ENCODE results near the gene GLP2R. TPM values are rescaled to one million over a fixed set of nuclear protein-coding genes. Genes with fewer than 3 reads are reported as not detected.
"Not testable (repeated sequence)": the region's sequence is repeated elsewhere in the genome, so short reads cannot be mapped to it uniquely, and the experiment has no call there.

GLP2R gene, protein sequence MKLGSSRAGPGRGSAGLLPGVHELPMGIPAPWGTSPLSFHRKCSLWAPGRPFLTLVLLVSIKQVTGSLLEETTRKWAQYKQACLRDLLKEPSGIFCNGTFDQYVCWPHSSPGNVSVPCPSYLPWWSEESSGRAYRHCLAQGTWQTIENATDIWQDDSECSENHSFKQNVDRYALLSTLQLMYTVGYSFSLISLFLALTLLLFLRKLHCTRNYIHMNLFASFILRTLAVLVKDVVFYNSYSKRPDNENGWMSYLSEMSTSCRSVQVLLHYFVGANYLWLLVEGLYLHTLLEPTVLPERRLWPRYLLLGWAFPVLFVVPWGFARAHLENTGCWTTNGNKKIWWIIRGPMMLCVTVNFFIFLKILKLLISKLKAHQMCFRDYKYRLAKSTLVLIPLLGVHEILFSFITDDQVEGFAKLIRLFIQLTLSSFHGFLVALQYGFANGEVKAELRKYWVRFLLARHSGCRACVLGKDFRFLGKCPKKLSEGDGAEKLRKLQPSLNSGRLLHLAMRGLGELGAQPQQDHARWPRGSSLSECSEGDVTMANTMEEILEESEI
- under 1 TPM in 4 of 12 donors, not detected in 8; 0.04 to 0.12 (median 0.05) TPM for polyA plus RNA-seq (ENCODE audit: insufficient read length in 12 of 12)
- long read RNA-seq, donor 1: 0 reads
- long read RNA-seq, donor 2: 0 reads
- long read RNA-seq, donor 3: 0 reads
- long read RNA-seq, donor 4: 0 reads
- long read RNA-seq, donor 5: 0 reads
- long read RNA-seq, donor 6: 0 reads
- long read RNA-seq, donor 7: 0 reads
- long read RNA-seq, donor 8: 0 reads
- long read RNA-seq, donor 9: 0 reads
- long read RNA-seq, donor 10: 0 reads
- long read RNA-seq, donor 11: 0 reads

DNA sequence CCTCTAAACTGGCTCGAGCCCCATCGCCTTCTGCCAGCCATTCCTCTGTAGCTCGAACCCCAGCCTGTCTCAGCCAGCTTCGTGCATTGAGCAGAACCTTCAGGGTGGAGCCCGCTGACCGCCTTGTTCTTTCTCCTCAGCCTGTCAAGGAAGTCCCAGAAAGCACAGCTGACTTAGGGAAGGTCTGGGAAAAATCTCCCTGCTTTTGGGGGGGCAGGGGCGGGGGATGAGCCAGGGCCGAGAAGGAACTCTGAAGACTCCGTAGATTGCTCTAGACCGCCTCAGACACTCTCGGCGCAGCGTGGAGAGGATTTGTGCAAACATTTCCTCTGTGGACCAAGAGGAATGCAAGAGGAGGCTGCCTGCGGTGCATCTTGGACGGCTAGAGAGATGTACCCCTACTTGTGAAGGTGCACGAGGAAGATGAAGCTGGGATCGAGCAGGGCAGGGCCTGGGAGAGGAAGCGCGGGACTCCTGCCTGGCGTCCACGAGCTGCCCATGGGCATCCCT lies at the start of gene GLP2R:
TSS of gene GLP2R (plus strand) at position 284 of the 510 bp plus-strand sequence. CDS start at position 424, 140 bp downstream.
- DNase-seq: no peak

DNA sequence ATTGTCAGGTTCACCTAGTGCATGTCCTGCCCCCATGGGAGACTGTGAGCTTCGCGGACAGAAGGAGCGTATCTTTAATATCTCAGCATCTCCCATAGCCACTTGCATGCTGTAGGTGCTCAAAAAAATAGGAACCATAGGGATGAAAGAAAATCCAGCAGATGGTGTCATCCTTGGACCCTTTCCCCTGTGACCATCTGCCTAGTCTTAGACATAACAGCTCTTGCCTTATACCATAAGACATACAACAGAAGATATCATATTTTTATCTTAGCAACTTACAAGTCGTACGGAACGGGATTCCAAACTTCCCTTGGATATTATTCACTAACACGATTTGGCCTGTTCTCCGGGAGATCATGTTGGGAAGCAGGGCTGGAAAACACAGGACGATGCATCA lies 48.8 kb upstream of the GLP2R start:
- DNase-seq: no peak

DNA sequence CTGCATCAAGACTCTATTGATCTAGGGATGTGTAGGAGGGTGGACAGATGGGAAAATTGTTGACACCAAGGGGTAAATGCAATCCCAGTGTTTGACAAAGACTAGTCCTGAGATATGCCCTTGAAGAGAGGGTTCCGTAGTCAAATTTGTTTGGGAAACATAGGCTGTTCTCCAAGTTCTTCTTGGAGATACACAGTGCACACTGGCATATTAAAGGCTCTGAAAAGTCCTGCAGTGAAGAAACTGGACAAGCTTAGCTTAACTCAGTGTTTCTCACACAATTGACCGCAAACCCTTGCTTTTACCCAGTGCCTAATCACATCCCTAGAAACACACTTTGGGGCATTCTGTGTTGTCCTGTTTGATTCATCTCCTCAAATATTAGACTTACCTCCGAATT lies 45.2 kb upstream of the GLP2R start:
- DNase-seq: no peak

DNA sequence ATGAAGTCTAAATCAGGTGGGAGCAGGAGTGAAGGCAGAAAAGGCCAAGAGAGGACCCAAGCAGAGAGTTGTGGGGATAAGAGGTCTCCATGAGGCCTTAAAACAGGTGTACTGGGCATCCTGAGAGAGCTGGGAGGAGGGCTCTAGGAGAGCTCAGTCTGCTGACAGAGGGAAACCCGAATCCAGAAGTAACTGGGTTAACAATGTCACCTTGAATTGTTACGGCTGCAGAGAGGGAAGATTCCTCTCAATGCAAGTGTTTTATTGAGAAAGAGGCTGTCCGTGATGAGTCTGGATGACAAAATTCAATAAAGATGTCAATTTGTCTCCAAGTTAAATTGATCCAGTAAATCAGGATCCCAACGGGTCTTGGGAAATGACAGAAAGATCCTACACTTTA lies 42.7 kb upstream of the GLP2R start:
- no peak for DNase-seq

DNA sequence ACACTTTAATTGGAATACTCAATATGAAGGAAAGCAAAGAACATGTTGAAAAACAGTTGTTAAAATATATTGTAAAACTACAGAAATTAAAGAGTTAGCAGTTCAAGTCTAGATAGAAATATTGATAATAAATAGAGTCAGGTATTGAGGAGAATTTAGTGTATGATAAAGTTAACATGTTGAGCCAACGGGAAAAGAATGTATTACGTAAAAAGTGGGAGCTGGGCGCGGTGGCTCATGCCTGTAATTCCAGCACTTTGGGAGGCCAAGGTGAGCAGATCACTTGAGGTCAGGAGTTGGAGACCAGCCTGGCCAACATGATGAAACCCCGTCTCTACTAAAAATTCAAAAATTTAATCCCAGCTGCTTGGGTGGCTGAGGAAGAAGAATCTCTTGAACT lies 42.3 kb upstream of the GLP2R start:
- not testable (repeated sequence) for DNase-seq

DNA sequence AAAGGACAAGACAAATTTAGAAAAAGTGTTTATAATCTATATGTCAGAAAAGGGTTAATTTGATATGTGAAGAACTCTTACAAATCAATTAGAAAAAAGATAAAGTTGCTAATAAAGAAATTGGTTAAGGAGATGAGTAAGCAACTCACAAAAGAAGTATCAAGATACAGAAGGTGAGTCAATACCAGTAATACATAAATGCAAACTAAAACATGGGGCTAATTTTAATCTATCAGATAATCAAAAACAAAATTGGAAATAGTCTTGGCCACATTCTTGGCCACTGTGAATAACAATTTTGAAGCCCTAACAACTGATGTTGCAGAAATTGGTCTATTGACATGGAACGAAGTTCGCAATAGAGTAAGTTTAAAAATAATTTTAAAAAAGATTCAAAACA lies 41.2 kb upstream of the GLP2R start:
- no peak for DNase-seq

DNA sequence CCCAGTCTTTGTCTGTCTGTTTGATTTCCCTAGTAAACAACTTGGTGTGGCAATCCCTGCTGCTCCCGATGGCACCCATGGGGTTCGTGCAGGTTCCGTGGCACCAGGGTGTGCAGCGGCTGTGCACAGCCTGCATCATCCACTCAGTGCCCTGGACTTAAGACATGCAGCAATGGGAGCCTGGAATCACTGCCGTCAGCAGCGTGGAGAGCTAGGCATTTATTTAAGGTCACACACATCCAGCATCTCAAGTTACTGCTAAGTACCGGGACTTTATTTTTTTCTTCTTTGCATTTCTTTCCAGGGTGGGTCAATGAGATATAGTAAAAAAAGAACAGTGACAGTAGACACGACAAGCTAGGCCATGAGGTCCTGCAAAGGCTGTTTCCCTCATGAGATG lies 37.1 kb upstream of the GLP2R start:
- DNase-seq: no peak

DNA sequence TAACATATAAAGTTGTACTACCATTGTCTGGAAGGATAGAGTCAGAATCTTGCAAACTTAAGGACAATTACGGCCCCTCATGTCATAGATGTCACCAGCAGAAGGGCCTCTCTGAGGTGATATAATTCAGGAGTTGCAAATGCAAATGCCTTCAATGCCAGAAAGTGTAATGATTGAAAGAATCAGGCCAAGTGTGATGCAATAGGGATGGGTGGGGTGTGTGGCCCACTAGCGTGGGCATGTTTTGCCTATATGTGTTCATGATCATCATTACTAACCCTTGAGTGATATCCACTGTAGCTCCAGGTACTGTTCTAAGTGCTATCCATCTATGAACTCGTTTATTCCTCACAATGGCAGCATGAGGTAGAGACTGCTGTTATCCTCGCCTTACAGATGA lies 35.4 kb upstream of the GLP2R start:
- DNase-seq: no peak

DNA sequence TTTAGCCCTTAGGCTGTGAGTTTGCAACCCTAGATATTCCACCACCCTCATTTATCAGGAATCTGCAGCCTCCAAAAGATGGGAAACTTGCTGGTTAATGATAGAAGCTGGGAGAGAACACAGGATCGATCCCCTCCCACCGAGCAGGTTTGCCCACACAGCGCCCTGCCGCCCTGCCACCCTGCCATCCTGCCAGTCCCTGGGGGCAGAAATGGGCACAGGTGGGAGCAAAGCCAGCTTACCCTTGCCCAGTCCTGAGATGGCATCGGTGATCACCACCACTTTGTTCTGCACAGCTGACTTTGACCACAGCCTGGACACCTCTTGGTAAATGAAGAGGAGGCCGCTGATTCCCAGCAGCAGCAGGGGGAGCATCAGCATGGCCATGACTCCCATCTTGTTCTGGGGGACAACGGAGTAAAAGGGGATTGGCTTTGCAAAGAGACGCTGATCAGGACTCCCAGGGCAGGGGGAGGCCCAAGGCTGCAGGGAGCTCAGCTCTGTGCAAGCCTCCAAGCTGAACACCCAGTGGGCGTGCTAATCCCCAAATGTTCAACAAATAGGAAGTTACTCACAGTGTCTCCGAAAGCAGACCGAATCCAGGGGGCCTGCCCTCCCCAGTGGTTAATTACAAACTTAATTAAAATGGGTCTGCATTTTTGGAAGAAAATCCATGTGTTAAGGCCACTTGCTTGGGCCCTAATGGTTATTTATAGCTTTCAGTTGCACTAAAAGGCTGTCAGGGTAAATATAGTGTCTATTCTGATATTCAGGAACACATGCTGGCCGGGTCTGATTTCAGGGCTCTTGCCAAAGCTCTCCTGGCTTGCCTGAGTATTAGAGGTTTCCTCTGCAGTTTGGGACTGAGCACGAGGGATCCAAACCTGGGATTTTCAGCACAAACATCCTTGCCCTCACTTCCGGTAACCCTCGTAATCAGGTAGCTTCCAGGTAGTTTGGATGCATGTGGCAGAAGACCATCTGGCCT lies 34.5 kb upstream of the GLP2R start, which contains the start of gene DHRS7C:
TSS of gene DHRS7C (minus strand) at position 704 of the 988 bp plus-strand sequence. CDS start at position 396, 308 bp downstream.
- DNase-seq: peak; percentile 52

DNA sequence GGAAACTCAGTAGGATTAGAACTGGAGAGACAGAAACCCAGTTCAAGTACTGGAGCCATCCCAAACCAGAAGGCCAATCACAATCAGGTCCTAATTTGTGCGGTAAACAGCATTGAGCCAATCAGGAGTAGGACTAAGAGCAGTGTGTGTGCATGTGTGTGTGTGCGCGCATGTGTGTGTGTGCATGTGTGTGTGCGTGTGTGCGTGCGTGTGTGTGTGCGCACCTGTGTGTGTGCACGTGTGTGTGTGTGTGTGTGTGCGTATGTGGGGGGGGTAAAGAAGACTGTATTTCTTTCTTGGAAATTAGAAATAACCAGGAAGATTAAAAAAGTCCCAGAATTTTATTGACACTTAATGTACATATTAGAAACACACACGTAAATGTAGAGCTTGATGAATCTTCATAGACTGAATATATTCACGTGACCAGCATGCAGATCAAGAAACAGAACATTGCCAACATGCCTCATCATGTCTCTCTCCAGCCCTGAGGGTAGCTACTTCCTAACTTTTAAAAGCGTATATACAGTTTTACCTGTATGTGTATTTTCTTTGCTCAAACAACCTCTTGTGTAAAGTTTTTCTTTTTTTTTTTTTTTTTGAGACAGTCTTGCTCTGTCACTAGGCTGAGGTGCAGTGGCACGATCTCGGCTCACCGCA lies 33.4 kb upstream of the GLP2R start:
- no peak for DNase-seq

DNA sequence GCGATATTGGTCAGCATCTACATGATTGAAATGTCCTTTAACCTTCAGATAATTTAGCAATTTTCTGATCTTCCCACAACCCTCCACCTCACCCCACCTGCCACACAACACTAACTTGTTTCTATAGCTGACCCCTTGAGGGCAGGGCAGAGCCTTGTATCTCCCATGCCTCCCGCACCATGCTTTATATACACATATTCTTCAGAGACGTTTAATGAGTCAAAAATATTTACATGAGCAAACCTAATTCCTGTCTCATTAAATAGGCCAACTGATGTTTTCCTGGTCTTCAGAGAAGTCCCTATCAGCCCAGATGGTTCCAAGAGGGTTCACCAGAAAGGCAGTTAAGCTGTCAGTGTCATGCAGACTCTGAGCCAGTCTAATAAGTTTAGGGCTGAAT lies 27.7 kb upstream of the GLP2R start:
- DNase-seq: no peak

DNA sequence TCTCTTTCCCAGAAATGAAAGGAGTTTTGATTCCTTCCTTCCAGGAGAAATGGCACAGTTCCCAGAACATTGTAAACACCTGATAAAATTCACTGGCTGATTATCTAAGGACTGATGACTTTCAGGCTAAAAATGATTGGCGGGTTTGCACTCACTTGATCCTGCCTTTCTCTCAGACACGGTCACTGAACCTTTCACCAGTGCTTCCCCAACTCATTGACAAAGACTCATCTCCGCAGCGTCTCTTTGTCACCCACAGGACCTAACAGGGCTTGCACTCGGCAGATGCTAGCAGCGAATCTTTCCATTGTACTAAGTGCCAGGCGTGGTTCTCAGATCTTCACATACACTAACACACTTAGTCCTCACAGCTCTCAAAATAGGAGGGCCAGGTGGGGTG lies 27.0 kb upstream of the GLP2R start:
- DNase-seq: no peak

DNA sequence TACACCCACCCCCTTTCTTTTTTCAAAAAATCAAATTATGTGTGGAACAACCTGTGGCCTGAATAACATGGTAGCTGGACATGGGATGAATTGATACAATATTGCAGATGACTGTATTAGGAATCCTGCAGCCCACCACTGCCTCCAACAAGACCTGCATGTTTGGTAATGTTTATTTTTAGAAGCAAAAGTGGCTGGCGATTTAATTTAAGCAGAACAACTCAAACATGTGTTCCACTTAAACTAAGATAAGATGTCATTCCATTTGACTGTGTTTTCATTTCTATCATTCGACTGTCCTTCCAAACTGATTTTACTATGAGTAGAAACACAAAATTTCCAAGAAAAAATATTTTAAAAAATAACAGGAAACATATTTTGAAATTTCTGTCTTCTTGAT lies 24.2 kb upstream of the GLP2R start:
- DNase-seq: no peak

DNA sequence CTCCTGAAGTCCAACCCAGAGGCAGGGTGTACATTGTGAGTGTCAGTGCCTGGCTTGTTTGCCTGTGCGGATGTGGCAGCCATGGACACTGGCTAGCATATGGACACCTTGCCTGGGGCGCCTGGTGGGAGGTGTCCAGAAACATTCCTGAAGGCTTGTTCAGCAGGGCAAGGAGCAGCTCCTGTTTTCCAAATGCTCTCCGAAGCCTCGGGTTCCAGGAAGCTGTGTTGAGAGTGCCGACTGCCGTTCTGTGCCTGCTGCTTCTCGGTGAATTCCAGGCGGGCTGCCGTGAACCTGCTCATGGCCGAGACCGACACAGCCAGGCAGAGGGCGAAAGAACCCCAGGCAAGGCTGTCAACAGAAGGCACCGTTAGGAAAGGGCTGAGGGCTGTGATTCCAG lies 23.4 kb upstream of the GLP2R start:
- DNase-seq: no peak

DNA sequence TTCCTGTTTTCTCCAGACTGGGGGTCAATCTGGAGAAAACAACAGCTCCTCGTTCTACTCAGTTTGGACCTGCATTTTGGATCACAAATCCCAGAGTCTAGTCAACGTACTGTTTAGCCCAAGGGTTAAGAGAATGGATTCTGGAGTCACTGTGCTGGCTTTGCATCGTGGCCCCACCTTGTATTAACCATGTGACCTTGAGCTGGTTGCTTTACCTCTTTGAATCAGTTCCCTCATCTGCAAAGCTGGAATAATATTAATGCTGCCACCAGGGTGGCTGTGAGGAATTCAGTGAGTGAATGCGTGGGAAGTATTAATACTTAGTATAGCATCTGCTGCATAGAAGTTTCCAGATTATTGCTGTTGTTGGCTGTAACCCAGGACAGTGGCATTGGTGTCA lies 23.0 kb upstream of the GLP2R start:
- DNase-seq: no peak

DNA sequence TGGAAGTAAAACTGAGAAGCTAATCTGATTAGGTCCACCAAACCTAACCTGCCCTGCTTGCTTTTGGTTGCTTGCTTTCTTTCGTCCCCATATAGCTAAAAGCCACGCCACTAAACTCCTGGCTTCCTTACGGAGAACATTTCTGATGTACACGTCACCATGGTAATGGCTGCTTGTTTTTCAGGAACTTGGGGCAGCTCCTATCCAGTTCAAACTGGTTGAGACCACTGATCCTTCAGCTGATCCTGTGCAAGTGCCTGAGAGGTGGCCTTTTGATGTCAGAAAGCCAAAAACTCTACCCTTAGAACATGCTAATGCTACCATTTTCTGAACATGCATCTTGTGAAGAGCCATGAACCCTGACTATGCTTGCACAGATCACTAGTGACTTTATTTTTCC lies 20.0 kb upstream of the GLP2R start:
- no peak for DNase-seq

DNA sequence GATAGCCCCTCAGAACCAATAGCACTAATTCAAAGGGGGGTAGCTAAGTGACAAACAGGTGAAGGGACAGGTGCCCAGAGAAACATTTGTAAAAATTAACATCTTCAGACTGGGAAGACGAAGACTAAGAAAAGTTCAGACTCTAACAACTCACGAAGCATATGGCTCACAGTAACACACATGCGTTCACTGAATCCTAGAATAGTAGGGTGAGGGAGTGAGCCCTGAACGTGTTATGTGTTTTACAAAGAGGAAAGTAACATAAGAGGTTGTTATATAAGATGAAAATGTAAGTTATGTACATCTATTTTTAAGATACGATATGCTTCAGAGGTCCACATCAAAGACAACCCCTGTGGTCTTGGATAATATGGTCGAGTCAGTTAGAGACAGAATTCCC lies 19.0 kb upstream of the GLP2R start:
- DNase-seq: no peak

DNA sequence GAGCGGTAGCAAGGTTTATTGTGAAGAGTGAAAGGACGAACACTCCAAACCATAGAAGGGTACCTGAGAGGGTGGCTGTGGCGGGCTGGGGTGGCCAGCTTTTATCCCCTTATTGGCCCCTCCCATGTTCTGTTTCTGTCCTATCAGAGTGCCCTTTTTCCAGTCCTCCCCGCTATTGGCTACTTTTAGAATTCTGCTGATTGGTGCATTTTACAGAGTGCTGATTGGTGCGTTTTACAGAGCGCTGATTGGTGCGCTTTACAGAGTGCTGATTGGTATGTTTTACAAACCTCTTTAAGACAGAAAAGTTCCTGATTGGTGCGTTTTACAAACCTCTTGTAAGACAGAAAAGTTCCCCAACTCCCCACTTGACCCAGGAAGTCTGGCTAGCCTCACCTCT lies 16.3 kb upstream of the GLP2R start:
- no peak for DNase-seq

DNA sequence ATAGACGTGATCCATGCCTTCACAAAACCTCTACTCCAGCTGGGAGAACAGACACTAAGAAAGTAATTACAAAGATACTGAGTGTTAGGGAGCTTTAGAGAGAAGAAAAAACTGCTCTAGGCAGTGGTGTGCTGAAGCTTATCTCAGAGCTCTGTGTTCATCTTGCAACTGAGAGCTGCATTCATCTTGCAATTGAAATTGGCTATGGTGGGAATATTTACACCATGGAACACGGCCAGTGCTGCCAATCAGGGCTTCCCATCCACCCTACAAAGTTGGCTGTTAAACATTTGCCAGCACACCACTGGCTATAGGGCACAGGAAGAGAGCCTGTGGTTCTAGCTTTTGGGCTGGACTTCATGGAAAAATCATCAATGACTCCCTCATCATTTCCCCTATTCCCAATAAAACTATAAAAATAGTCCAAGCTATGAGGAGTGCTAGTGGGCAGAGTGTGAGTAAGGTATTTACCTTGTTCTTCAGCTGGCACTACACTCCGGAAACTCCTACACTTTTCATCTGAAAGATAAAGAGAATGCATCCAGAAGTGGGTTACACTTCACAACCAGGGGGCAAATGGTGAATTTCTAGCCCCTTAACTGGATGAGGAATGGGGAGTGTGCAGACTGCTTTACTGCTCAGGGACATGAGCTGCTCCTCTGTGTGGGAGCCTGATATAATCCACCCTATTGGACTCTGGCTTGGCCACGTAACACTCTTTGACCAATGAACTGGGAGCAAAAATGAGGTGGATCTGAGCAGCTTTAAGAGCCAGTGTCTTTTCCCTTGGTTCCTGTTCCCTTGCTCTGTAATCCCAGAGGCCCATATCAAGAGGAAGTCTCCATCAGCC lies 15.4 kb upstream of the GLP2R start:
- no peak for DNase-seq

DNA sequence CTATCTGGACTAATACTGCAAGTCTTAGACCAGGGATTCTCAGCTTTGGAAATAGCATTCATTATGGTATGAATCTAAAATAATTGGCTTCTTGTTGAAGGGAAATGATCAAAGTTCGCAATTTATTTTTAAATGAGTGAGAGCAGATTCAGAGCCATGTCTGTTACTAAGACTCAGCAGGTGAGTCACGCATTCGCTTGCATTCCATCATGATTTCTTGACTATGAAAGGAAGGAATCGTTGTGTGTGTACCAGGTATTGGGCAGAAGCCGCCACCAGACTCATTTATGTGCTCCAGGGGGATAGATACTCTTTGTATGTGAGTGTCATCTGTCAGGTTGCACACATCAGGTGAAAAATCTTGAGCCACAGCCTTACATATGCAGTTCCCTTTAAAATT lies 14.6 kb upstream of the GLP2R start:
- DNase-seq: no peak

Measured in muscle of arm (tissue), 14 donors.